ENCODE data around the gene SEMA6A. TPM values are rescaled to one million over a fixed set of nuclear protein-coding genes. Genes with fewer than 3 reads are reported as not detected.

Gene SEMA6A
- polyA plus RNA-seq, 3 donors: 0.16 TPM; not detected in 2

DNA sequence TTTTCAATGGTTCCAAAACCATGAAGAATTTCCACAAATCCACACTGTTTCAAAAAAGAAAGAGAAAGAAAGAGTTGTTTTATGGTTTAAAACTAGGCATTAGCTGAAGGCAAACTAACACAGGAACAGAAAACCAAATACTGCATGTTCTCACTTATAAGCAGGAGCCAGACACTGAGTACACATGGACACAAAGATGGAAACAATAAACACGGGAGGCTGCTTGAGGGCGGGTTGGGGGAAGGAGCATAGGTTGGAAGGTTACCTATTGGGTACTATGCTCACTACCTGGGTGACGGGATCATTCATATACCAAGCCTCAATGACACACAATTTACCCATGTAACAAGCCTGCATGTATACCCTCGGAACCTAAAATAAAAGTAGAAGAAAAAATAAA lies 45.0 kb downstream of the SEMA6A start:
- DNase-seq: no peak
- no peaks in the 10 kb centered on the region for H3K36me3 ChIP-seq (replicated peaks in 1 of 2; ENCODE audit: control insufficient read depth in 1 of 2, insufficient read depth in 2 of 2, low read length in 2 of 2)
- no peak overlapping the region for H3K4me3 Mint-ChIP-seq
- TF ChIP-seq, protein P1, sequence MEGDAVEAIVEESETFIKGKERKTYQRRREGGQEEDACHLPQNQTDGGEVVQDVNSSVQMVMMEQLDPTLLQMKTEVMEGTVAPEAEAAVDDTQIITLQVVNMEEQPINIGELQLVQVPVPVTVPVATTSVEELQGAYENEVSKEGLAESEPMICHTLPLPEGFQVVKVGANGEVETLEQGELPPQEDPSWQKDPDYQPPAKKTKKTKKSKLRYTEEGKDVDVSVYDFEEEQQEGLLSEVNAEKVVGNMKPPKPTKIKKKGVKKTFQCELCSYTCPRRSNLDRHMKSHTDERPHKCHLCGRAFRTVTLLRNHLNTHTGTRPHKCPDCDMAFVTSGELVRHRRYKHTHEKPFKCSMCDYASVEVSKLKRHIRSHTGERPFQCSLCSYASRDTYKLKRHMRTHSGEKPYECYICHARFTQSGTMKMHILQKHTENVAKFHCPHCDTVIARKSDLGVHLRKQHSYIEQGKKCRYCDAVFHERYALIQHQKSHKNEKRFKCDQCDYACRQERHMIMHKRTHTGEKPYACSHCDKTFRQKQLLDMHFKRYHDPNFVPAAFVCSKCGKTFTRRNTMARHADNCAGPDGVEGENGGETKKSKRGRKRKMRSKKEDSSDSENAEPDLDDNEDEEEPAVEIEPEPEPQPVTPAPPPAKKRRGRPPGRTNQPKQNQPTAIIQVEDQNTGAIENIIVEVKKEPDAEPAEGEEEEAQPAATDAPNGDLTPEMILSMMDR (IDR thresholded peaks at IDR 0.05): no peak
- peaks cover 0 to 3% (median 1%) of the 10 kb centered on the region in 3 donors for H3K27me3 Mint-ChIP-seq (ENCODE audit: low read depth in 3 of 3)
- H3K4me3 ChIP-seq (replicated peaks in 1 of 3; ENCODE audit: low read depth in 2 of 3, low read length in 3 of 3): no peak overlapping the region
- no peaks in the 10 kb centered on the region for H3K36me3 Mint-ChIP-seq
- no CpG with 5 or more reads among the region's 4 CpGs for WGBS (ENCODE audit: insufficient coverage)
- H3K9ac ChIP-seq (ENCODE audit: insufficient read depth, low read length, poor library complexity, severe bottlenecking): no peak overlapping the region
- no peak overlapping the region for H2AFZ ChIP-seq (ENCODE audit: insufficient read depth, low read depth, low read length, poor library complexity, severe bottlenecking)
- no peaks in the 10 kb centered on the region for H3K9me3 Mint-ChIP-seq
- no peaks in the 10 kb centered on the region for H3K9me3 ChIP-seq (replicated peaks in 1 of 2; ENCODE audit: control insufficient read depth in 1 of 2, insufficient read depth in 1 of 2, low read length in 2 of 2)
- no peaks in the 10 kb centered on the region for H3K4me1 ChIP-seq (ENCODE audit: control insufficient read depth in 1 of 2, insufficient read depth in 2 of 2, low read length in 2 of 2)
- intact Hi-C loops (cut with micrococcal nuclease): no loop called here
- no peaks in the 10 kb centered on the region for H3K27me3 ChIP-seq (ENCODE audit: control insufficient read depth in 2 of 2, insufficient read depth in 2 of 2, low read length in 2 of 2)
- H3K27ac ChIP-seq (ENCODE audit: low read depth in 1 of 2, low read length in 2 of 2): no peak overlapping the region
- H3K79me2 ChIP-seq (ENCODE audit: insufficient read depth, low read length): no peaks in the 10 kb centered on the region
- H3K27ac Mint-ChIP-seq: no peak overlapping the region
- H3K4me2 ChIP-seq (replicated peaks; ENCODE audit: extremely low read depth, low read length, poor library complexity, severe bottlenecking): no peak overlapping the region
- H3K4me1 Mint-ChIP-seq: no peaks in the 10 kb centered on the region
- H4K20me1 ChIP-seq (ENCODE audit: insufficient read depth, low read length): no peaks in the 10 kb centered on the region

GRCh38 chr5:116528519-116529234 lies 45.9 kb downstream of the SEMA6A start:
- H3K27me3 Mint-ChIP-seq (ENCODE audit: low read depth in 3 of 3): peaks cover 0 to 3% (median 1%) of the 10 kb centered on the region in 3 donors
- no peak overlapping the region for H2AFZ ChIP-seq (ENCODE audit: insufficient read depth, low read depth, low read length, poor library complexity, severe bottlenecking)
- H3K4me1 ChIP-seq (ENCODE audit: control insufficient read depth in 1 of 2, insufficient read depth in 2 of 2, low read length in 2 of 2): no peaks in the 10 kb centered on the region
- H3K4me2 ChIP-seq (replicated peaks; ENCODE audit: extremely low read depth, low read length, poor library complexity, severe bottlenecking): no peak overlapping the region
- H3K4me3 ChIP-seq (replicated peaks in 1 of 3; ENCODE audit: low read depth in 2 of 3, low read length in 3 of 3): no peak overlapping the region
- TF ChIP-seq, protein P1 (IDR thresholded peaks at IDR 0.05): no peak
- no peak overlapping the region for H3K4me3 Mint-ChIP-seq
- no peaks in the 10 kb centered on the region for H3K36me3 Mint-ChIP-seq
- H3K9me3 ChIP-seq (replicated peaks in 1 of 2; ENCODE audit: control insufficient read depth in 1 of 2, insufficient read depth in 1 of 2, low read length in 2 of 2): no peaks in the 10 kb centered on the region
- H3K27me3 ChIP-seq (ENCODE audit: control insufficient read depth in 2 of 2, insufficient read depth in 2 of 2, low read length in 2 of 2): no peaks in the 10 kb centered on the region
- H4K20me1 ChIP-seq (ENCODE audit: insufficient read depth, low read length): no peaks in the 10 kb centered on the region
- intact Hi-C loops (cut with micrococcal nuclease): no loop called here
- H3K79me2 ChIP-seq (ENCODE audit: insufficient read depth, low read length): no peaks in the 10 kb centered on the region
- no peaks in the 10 kb centered on the region for H3K36me3 ChIP-seq (replicated peaks in 1 of 2; ENCODE audit: control insufficient read depth in 1 of 2, insufficient read depth in 2 of 2, low read length in 2 of 2)
- 86% methylated on average over 5 of the region's 7 CpGs for WGBS (ENCODE audit: insufficient coverage)
- no peaks in the 10 kb centered on the region for H3K4me1 Mint-ChIP-seq
- no peak overlapping the region for H3K27ac Mint-ChIP-seq
- no peak for DNase-seq
- H3K9ac ChIP-seq (ENCODE audit: insufficient read depth, low read length, poor library complexity, severe bottlenecking): no peak overlapping the region
- H3K27ac ChIP-seq (ENCODE audit: low read depth in 1 of 2, low read length in 2 of 2): no peak overlapping the region
- H3K9me3 Mint-ChIP-seq: no peaks in the 10 kb centered on the region

All from CD14-positive monocyte (primary cell).